DMS114 treated with DMSO at 0.1 percent for 48 hours (cell line): Measurements from ENCODE around the gene HDAC4.

Experiments used
- DNase-seq: peaks from one replicate; lab custom pipeline; 2025; ENCODE audit not compliant: unreplicated experiment; lab: John Stamatoyannopoulos, UW

The HDAC4 gene

DNA sequence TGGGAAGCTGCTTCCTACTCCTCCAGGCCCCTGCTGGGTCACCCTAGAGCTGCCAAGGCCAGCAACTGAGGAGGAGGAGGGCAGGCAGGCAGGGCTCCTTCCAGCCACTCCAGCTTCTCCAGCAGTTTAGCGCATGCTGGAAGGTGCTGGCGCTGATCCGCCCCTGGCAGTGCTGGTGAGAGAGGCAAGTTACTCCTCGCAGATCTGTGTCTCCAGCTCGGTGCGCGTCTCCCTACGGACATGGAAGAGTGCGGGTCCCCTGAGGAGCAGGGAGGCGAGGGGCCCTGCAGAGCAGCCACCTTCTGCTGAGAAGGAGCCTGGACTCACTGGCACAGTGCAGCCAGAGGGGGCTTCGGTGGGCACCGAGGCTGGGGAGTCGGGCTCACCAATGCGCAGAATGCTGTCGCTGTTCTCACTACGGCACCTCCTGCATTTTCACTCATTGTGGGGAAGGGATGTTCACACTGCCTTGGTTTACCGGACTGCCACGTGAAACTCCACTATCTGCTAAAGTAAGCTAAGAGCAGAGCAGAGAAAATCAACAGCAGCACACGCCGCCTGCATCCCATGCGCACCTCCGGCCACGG is 206.0 kb downstream of the HDAC4 start:
- DNase-seq, result no peak

DNA sequence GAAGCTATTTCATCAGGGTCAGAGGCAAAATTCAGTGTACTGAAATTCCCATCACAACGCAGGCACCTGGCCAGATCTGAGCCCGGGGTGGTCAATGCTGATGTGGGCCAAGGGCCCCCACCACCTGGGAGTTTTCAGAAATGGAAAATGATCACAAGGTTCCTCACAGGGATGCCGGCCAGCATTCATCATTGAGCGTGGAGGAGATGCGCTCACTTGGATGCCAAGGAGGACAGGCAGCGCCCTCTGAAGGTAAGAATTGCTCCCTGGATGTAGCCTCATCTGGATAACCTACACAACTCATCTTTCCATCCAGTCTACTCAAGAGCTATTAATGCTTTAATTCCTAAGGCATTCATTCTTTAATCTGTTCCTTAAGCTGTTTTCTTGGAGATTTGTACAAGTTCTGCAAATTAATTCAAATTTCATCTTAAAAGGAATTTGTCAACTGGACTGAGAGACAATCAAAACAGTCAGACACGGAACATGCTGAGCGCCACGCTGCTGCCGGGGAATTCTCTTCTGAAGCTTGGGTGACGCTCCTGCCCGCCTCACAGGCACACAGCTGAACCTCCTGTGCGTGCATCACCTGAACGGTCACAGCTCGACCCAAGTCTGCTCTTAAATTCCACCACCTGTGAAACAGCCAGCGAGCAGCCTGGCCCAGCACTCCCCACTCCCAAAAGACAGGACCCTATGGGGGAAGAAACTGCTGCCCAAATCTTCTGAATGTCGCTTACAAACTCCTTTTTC is 206.7 kb downstream of the HDAC4 start:
- DNase-seq, result no peak

DNA sequence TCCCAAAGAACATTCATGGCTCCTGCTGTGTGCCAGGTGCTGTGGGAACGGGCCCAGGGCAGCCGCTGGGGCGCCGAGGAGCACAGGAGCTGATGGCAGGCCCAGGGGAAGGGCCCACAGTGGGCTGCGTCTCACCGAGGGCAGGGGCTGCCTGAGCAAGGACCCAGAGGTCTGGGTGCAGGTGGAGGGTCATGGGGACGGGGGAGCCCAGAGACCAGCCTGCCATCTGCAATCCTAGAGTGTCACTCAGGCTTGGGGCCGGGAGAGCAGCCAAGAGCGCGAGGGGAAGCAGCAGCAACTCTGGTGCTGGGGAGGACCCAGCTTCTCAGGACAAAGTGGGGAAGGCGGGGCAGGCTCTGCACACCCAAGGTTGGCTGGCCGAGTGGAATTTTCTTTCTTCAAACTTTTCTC is 207.4 kb downstream of the HDAC4 start:
- no peak for DNase-seq

DNA sequence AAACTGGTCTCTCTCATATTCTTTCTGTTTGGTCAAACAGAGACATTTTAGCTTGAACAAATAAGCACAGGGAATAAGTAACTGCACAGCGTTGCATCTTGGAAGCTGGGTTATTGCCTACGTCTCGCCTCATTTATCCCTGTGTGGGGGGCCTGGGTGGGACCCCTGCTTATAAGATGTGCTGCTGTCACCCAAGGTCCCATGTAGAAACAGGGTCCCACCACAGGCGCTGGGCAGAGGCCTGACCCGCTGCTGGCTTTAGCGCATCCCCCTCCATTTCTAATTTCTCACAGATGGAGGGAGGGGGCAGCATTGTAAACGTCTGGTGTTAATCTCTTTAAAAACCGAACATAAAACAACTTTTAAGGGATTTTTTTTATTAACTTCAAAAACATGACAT is 207.8 kb downstream of the HDAC4 start:
- no peak for DNase-seq

DNA sequence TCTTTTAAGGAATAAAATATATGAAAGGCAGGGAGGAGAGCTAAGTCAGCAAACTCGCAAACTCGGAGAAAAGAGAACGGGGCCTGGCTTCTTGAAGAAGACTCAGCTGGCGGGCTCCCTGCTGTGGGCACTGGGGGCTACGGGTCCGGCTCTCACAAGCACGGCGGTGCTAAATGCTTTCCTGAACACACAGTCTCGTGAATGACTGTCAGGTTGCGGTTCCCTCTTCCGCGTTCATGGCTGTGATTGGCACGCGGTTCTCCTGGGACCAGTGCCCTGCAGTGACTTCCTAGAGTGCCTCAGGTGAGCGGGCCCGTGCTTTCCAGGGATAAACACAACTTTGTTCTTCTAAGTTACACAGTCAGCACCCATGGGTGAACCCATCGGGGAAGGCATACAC is 208.4 kb downstream of the HDAC4 start:
- no peak for DNase-seq

DNA sequence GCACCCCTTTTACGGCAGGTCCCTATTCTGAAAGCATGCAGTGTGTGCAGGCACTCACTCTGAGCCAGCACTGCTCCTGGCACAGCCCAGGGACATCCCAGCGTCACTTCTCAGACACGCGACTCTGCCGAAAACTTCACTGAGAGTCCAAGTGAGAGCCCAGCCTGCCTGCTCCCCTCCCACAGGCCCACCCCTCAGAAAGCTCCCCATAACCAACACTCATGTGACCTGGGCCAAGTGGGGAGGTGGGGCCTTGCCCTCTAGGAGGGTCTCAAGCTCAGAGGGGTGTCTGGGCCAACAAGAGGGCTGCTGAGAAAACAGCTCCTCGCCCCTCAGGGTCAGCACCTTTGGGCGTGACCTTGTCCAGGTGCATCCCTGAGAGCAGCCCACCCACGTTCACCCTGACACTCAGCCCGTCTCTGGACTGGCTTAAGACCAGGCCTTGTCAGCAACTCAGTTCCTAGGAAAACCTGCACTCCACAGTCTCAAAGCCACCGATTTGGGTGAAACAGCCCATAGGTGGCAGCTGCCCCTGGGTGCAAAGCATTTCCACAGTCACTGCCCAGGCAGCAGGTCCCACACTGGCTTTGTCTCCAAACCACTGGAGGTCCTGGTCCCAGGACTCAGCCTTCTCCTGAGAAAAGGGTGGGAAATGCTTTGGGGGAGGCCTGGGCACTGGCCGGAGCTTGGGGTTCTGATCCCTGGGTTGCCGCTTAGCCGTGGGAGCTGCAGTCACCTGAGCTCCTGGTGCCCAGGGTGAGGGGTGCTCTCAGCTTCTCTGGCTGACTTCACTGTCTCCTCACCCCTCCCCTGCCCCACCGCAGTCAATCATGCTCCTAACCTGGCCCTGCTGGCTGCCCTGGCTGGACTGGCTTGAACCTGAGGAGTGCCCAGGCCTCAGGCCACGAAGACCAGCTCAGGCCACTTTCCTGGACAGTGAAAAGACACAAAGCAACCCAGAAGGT is 209.6 kb downstream of the HDAC4 start:
- DNase-seq, result no peak

DNA sequence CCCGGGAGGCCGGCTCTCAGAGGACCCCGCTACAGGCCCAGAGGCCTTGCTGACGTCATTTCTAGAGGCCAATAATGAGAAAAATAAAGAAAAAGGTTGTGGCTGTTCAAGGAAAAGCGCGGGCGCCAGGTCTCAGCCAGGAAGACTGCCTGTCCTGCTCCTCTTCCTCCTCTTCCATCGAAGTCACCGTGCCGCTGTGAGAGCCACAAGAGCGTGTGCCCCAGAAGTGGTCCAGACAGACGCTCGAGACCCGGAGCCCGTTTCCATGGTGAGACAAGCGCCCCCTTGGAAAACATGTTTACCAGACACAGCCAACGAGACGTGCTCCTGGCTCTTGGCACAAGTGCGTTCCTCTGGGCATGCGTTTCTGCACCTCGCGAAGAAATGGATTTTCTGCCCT is 210.5 kb downstream of the HDAC4 start:
- DNase-seq, result no peak

DNA sequence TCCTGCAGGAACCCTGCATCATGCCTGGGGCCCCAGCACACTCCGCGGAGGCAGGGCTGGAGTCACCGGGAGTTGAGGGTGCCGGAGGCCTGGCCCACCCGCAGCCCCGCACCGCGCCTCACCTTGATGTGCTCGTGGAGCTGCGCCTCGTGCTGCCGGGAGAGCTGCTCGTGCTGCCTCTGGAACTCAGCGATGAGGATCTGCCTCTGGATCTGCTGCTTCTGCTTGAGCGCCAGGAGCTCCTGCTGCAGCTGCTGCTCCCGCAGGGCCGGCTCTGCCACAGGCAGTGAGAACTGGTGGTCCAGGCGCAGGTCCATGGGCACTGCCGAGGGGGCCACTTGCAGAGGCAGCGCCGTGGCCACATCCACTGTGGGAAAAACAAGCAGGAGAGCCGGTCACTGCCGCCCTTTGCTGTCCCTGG is 211.1 kb downstream of the HDAC4 start:
- no peak for DNase-seq

DNA sequence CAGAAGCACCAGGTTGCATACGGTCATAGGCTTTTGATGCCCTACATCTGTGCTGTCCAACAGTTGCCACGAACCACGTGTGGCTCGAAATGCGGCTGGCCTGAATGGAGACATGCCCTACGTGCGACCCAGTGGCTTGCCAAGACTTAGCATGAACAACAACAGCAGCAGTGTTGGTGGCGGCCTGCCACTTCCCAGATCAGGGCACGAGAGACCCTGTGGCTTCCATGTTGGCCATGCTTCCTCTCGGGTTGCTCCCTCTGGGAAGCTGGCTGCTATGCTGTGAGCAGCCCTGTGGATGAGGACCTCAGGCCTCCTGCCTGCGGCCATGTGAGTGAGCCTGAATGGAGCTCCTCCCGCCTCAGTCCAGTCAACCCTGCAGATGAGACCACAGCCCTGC is 212.3 kb downstream of the HDAC4 start:
- DNase-seq, result no peak

DNA sequence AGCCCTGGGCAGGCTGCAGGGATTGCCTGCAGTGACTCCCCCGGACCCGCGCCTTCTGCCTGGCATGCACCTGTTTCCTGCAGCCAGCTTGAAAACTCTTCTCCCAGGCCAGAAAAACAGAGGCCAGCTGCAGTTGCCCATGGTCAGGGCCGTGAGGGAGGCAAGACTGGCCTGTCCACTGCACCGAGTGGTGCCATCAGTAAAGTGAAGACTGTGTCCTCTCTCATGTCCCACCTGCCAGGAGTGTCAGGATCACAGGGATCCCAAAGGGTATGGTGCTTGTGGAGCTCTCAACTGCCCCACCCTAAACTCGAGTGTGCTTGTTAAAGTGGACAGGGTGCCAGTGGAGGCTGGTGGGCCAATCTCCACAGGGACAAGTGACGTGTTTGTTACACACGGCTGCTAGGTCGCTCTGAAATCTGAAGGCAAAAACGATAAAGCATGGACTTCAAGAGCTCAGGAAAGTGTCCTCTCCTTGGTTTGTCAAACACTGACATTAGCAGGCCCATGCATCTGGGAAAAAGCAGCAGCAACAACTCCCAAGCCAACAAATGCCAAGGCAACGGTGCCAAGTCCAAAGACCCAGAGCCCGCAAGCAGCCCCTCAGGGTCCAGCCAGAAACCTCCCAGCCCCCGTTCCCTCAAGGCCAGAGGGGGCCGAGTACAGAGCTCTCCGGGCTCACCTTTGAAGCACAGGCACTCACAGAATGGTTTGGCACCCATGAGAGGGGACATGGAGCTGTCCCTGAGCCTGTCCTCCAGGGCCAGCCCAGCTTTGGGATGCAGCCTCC is 213.2 kb downstream of the HDAC4 start:
- DNase-seq, result no peak

DNA sequence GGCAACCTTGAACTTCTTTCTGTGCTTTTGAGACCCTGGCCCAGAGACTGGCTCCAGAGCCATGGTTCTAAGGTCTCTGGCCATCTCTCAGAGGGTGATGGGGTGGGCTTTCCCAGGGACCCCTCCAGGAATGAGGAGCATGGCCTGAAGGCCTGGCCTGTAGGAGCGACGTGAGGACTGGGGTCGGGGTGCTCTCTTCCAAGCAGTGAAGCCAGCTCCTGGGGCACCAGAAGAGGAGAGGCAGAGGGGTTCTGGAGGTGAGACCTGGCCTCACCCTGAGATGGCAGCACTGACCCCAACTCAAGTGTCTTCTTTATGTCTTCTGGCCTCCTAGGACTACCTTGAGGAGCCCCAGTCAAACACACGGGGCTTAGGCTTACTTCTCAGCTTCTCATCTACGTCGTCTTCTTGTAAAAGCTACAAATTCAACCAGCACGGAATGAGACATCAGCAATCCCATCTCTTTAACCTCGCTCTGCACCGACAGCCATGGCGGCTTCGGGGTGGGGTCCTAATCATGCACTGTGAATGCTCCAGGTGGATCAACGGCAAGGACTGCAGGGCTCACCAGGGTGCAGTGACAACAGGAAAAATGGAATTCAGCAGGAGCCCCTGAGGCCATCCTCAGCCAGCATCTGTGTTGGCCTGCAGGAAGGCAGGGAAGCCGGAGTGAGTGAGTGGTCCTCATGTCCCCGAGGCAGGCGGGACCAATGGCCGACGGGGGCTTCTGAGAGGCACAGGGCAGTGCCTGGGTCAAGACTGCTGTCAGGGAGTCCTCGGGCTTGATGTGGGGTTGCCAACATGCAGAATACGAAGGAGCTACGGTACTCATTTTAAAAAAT is 214.1 kb downstream of the HDAC4 start:
- no peak for DNase-seq

DNA sequence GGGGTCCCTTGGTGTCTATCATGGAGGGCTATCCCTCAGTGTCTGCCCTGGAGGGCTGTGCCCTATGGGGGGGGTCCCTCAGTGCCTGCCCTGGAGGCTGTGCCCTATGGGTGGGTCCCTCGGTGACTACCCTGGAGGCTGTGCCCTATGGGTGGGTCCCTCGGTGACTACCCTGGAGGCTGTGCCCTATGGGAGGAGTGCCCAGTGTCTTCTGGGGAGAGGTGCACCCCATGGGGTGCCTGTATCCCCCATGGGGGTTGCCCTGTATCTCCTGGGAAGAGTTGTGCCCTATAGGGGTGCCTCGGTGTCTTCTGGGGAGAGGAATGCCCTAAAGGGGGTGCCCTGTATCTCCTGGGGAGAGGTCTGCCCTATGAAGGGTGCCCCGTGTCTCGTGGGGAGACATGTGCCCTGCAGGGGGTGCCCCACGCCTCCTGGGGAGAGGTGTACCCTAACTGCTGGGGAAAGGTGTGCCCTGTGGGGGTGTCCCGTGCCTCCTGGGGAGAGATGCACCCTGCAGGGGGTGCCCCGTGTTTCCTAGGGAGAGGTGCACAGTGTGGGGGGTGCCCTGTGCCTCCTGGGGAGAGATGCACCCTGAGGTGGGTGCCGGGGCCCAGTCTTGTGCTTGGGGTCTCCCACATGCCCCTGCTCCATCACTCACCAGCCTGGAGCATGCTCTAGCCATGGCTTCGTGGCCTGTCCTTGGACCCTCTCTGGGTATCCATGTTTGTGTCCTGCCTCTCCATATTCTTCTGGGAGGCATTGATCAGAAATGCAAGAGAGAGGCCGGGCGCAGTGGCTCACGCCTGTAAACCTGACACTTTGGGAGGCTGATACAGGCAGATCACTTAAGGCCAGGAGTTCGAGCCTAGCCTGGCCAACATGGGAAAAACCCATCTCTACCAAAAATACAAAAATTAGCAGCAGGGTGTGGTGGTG is 215.6 kb downstream of the HDAC4 start:
- DNase-seq, result no peak

DNA sequence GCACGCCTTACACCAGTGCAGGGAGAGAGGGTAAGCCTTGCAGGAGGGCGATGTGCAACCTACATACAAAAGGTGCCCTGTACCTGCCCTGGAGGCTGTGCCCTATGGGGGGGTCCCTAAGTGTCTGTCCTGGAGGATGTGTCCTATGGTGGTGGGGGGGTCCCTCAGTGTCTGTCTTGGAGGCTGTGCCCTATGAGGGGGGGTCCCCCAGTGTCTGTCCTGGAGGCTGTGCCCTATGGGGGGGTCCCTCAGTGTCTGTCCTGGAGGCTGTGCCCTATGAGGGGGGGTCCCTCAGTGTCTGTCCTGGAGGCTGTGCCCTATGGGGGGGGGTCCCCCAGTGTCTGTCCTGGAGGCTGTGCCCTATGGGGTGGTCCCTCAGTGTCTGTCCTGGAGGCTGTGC is 216.6 kb downstream of the HDAC4 start:
- no peak for DNase-seq

DNA sequence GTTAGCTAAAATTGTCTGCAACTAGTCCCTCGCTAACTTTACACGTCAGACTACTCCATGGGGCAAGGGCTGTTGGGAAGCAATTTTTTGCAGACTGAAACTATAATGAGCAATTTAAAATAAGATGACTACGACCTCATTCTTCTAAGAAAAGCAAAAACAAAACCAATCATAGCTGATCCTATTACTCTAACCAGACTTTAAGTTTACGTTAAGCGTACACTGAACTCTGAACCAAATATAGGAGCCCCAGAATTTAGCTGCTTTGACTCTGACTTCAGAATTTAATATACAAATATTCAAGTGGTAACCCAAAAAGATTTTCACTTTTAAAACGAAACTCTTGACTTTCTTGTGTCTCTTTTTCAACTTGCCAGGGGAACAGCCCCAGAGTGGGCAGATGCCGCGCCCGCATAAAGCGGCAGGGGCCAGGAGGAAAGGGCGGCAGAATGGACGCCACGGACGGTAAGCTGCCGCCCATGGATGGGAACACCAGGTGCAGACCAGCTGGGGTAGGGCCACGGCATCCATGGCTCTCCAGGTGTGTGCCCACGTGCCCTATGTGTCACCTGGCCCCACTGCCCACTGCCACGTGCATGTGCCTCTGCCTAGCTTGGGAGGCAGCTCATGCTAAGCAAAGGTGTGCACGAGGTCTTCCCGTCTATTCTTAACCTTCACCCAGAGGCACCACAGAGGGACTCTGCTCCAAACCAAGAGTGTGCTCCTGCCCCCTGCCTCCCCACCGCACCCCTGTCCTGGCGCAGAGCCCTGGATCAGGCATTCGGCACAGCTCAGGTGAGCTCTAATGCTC is 217.6 kb downstream of the HDAC4 start:
- DNase-seq, result no peak

DNA sequence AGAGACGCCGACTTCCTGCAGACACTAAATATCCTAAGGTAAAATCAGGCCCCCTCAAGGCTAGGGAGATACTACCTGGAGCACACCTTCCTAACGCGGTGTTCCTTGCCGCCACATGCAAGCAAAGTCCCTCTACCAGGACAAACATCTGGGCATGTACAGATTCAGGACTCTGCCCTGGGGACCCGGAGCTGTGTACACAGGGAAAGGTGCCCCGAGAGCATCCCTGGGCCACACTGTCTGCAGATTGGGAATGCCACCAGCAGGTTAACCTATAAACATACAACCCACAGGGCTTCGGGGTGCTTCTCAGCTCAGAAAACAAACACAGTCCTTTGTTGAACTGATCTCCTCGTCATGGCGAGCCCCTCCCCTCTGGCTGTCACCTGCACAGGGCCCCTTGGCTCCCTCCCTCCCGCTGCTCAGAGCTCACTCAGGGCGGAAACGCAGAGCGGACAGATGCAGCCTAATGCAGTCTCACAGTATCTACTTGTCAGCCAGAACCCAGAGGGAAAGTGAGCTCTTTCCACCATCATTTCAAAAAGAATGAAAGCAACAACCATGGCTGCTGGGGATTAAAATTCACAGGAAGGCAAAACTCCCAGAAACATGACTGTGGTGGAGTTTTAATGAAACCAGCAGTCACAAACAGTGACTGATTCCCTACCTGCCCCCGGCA is 218.8 kb downstream of the HDAC4 start:
- DNase-seq, result no peak

DNA sequence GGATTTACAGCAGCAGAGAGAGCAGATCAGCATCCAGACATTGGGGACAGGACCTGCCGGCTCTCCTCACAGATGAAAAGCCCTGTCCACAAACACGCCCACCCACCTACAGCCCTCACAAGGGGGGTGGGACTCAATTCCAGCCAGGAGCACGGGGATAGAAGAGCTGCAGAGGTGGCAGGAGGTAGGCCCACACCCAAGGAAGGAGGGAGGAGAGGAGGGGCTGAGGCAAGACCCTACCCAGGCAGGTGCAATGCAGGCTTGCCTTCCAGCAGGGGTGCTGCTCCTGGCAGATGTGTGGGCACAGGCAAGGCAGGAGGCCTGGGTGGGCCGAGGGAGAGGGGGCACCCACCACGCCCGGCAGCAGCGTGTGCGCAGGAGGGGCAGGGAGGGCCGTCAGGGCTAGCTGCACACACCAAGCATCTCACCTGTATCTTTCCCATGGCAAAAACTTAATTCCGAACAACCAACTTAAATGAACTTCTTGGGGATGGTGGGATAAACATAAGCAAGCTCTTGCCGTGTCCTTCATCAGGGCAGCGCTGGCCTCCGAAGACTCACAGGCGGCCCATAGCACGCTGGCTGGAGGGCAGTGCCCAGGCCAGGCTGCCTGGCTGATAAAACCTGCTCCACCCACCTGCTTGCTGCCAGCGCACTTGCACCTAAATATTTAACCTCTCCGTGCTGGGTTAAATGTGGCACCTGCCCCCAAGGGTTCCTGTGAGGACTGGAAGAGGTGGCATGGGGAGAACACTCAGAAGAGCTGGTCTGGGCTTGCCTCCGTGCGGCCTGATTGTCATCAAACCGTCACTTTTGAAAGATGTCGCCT is 219.5 kb downstream of the HDAC4 start:
- no peak for DNase-seq
